WERI-Rb-1 (cell line): Measurements from ENCODE around the gene CTDP1.

Experiments
- DNase-seq: peaks from one replicate; pipeline ENCODE4 v3.0.0-alpha.2; 2020
- H3K27ac ChIP-seq: fragments of 250-450 bp; sonication (Bioruptor Pico); 2 replicates; pipeline ENCODE4 v1.5.1; 2020; ENCODE audit warnings: mild to moderate bottlenecking, moderate library complexity
- H3K27me3 ChIP-seq: fragments of 250-450 bp; sonication (Bioruptor Pico); 2 replicates; pipeline ENCODE4 v1.5.1; 2021; ENCODE audit warnings: mild to moderate bottlenecking, low read depth, moderate library complexity; ENCODE audit not compliant: insufficient read depth, severe bottlenecking
- H3K36me3 ChIP-seq: fragments of 250-450 bp; sonication (Bioruptor Pico); 2 replicates; pipeline ENCODE4 v1.5.1; 2020; ENCODE audit warnings: mild to moderate bottlenecking, moderate library complexity
- H3K4me3 ChIP-seq: 2 replicates; pipeline ENCODE4 v1.5.1; 2011; ENCODE audit warnings: low read depth, mild to moderate bottlenecking, control low read depth, low read length
- H3K9me3 ChIP-seq: fragments of 250-450 bp; sonication (Bioruptor Pico); 2 replicates; pipeline ENCODE4 v1.5.1; 2021; ENCODE audit warnings: mild to moderate bottlenecking, moderate library complexity; ENCODE audit not compliant: severe bottlenecking
- TF ChIP-seq, protein P1 (sequence below): IDR thresholded peaks from 2 replicates; pipeline ENCODE4 v1.5.1; 2011; ENCODE audit warnings: low read depth, mild to moderate bottlenecking, control low read depth, inconsistent platforms, low read length

Gene CTDP1

DNA sequence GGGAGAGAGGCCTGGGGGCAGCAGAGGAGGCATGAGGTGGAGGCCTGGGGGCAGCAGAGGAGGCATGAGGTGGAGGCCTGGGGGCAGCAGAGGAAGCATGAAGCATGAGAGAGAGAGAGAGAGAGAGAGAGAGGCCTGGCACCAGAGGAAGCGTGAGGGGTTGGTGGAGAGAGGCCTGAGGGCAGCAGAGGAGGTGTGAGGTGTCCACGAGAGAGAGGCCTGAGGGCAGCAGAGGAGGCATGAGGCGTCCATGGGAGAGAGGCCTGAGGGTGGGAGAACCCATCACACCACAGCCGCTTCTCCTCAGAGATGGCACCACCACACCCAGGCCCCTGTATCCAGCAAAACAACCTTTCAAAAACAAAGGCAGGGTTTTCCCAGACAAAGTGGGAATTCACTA lies 62.5 kb downstream of the CTDP1 start:
- no peak for DNase-seq
- H3K9me3 ChIP-seq, result peaks cover 2% of the 10 kb centered on the region
- H3K27ac ChIP-seq, result peak overlapping the region; percentile 60
- no peak overlapping the region for H3K4me3 ChIP-seq
- peaks cover 40% of the 10 kb centered on the region for H3K36me3 ChIP-seq
- TF ChIP-seq, protein P1, sequence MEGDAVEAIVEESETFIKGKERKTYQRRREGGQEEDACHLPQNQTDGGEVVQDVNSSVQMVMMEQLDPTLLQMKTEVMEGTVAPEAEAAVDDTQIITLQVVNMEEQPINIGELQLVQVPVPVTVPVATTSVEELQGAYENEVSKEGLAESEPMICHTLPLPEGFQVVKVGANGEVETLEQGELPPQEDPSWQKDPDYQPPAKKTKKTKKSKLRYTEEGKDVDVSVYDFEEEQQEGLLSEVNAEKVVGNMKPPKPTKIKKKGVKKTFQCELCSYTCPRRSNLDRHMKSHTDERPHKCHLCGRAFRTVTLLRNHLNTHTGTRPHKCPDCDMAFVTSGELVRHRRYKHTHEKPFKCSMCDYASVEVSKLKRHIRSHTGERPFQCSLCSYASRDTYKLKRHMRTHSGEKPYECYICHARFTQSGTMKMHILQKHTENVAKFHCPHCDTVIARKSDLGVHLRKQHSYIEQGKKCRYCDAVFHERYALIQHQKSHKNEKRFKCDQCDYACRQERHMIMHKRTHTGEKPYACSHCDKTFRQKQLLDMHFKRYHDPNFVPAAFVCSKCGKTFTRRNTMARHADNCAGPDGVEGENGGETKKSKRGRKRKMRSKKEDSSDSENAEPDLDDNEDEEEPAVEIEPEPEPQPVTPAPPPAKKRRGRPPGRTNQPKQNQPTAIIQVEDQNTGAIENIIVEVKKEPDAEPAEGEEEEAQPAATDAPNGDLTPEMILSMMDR, result no peak
- H3K27me3 ChIP-seq, result no peaks in the 10 kb centered on the region

DNA sequence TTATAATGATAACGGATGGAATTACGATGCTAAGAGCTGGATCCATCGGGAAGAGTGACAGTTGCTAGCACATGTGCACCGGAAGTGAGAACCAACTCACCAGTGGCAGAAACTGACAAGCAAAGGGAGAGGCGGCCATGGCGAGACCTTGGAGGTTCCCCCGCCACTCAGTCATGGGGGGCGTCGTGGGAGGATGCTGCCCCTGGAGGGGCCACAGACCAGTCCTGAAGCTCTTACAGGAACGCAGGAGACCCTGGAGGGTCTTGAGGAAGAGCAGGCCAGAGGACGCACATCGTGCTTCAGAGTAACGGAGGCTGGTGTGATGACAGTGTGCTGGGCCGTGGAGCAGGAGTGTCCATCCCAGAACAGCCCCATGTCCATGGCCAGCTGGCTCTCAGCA lies 65.0 kb downstream of the CTDP1 start:
- peak; percentile 5 for DNase-seq
- H3K36me3 ChIP-seq, result peaks cover 57% of the 10 kb centered on the region
- TF ChIP-seq, protein P1, result no peak
- no peak overlapping the region for H3K27ac ChIP-seq
- H3K27me3 ChIP-seq, result no peaks in the 10 kb centered on the region
- H3K9me3 ChIP-seq, result peaks cover 2% of the 10 kb centered on the region
- H3K4me3 ChIP-seq, result no peak overlapping the region

DNA sequence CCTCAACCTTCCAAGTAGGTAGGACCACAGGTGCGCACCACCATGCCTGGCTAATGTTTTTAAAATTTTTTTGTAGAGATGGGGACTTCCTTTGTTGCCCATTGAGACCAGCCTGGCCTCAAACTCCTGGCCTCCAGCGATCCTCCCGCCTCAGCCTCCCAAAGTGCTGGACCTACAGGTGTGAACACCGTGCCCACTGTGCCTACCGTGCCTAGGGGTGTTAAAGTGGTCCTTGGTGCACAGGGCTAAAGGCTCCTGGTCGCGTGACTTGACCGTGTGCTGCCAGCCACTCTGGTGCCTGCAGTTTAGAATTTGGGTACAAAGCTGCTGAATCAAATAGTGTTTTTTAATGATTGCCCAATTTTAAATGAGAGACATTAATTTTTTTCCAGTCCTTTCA lies 67.1 kb downstream of the CTDP1 start:
- Histone ChIP-seq H3K9me3 (no peaks in the 10 kb centered on the region), H3K27ac (no peak overlapping the region), H3K4me3 (no peak overlapping the region), H3K36me3 (peaks cover 40% of the 10 kb centered on the region), H3K27me3 (no peaks in the 10 kb centered on the region)
- peak; percentile 4 for DNase-seq
- TF ChIP-seq, protein P1, result no peak

DNA sequence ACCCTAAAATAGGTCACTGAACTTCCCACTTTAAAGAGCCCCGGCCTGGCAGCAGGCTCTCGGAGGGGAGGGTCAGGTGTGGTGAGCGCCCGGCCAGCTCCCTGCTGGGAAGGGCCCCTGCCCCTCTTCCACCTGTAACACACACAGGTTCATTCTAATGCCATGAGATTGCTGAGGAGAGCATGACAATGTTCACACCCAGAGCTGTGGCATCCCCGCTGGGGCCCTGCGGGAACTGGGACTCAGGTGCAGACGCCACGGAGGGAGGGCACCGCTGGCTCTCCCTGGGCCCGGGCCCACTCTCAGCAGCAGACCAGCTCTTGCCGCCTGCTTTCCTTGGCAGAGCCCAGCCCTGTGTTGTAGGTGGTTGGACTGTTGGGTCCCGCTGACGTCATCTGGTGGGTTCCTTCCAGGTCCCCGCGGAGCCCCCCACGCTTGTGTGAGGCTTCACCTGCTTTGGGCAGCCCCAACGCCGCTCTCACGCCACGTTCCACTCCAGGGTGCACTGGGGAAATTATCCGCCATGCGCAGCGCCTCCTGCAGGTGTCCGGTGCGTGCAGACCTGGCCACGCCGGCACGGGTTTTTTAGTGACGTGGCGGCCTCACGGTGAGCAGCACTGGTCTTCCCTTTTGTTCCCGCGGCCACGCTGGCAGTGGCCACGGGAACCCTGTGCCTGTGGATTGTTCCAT lies 67.7 kb downstream of the CTDP1 start:
- Histone ChIP-seq H3K9me3 (no peaks in the 10 kb centered on the region), H3K36me3 (peaks cover 38% of the 10 kb centered on the region), H3K4me3 (no peak overlapping the region), H3K27ac (no peak overlapping the region), H3K27me3 (no peaks in the 10 kb centered on the region)
- DNase-seq, result peak; percentile 8
- TF ChIP-seq, protein P1, result 0 out of 2 replicates have a peak, but pooled peaks have one; percentile 12

DNA sequence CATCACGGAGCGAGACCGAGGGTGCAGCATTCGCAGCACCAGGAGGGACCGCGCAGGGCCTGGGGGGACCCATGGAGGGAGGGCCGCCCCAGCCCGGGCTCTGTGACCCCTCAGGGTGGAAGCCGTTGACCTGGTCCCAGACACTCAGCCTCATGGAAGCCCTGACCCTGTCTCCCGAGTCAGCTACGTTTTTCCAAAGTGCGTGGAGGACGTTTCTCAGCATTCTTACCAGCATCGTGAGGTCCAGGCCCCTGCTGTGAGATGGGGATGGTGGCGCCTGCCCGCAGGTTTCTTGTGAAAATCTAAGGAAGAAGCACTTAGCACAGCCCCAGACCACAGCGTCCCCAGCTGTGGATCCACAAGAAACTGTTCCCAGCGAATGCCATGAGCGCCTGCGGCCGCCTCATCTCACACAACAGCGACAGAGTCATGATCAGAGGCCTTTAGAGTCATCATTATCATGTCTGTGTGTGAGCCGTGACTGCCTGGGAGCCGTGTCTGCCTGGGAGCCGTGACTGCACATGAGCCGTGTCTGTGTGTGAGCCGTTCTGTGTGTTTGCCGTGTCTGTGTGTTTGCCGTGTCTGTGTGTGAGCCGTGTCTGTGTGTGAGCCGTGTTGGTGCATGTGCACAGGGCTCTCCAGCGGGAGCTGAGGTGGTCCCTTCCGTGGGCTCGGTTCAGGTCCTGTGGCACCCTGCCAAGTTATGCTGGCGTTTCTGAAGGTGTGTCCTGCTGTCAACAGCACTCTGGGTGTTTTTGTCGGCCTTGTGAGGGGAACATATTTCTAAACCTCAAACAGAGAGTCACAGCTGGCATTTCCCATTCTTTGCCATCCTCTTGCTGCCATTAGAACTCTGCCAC lies 68.9 kb downstream of the CTDP1 start:
- Histone ChIP-seq H3K4me3 (no peak overlapping the region), H3K27ac (no peak overlapping the region), H3K27me3 (no peaks in the 10 kb centered on the region), H3K9me3 (no peaks in the 10 kb centered on the region), H3K36me3 (peaks cover 36% of the 10 kb centered on the region)
- TF ChIP-seq, protein P1, result no peak
- peak; percentile 6 for DNase-seq
